ENCODE data around the gene ZNF280C.

The ZNF280C gene

GRCh38 chrX:130165703-130166502 is 102.8 kb downstream of the ZNF280C start, which contains the start of gene AIFM1:
Gene AIFM1, minus strand, starts transcription at chrX:130165841. Its CDS starts 185 bp downstream, at chrX:130165656.
- H3K9me3 ChIP-seq (ENCODE audit: control insufficient read depth, low read length): no peaks in the 10 kb centered on the region
- H3K4me1 ChIP-seq (ENCODE audit: control insufficient read depth, insufficient read depth, low read length): peaks cover 10% of the 10 kb centered on the region
- H3K27me3 ChIP-seq (replicated peaks; ENCODE audit: control insufficient read depth, insufficient read depth, low read length): no peaks in the 10 kb centered on the region
- peak within 1 kb of the TSS; percentile 89 for H3K4me3 ChIP-seq (ENCODE audit: low read length)
- peak within 1 kb of the TSS; percentile 93 for H3K9ac ChIP-seq (ENCODE audit: low read length)
- DNase-seq (ENCODE audit: low read depth): peak; percentile 92
- no peaks in the 10 kb centered on the region for H3K36me3 ChIP-seq (ENCODE audit: control insufficient read depth, insufficient read depth, low read length, severe bottlenecking)

GRCh38 chrX:130165181-130165702 is 103.5 kb downstream of the ZNF280C start:
- peak; percentile 59 for DNase-seq (ENCODE audit: low read depth)
- H3K9ac ChIP-seq (ENCODE audit: low read length): peak overlapping the region; percentile 93
- H3K27me3 ChIP-seq (replicated peaks; ENCODE audit: control insufficient read depth, insufficient read depth, low read length): peaks cover 1% of the 10 kb centered on the region
- peak overlapping the region; percentile 89 for H3K4me3 ChIP-seq (ENCODE audit: low read length)
- H3K4me1 ChIP-seq (ENCODE audit: control insufficient read depth, insufficient read depth, low read length): peaks cover 10% of the 10 kb centered on the region
- H3K9me3 ChIP-seq (ENCODE audit: control insufficient read depth, low read length): no peaks in the 10 kb centered on the region
- H3K36me3 ChIP-seq (ENCODE audit: control insufficient read depth, insufficient read depth, low read length, severe bottlenecking): no peaks in the 10 kb centered on the region

- peaks cover 10% of the 10 kb centered on the region for H3K4me1 ChIP-seq (ENCODE audit: control insufficient read depth, insufficient read depth, low read length)
- peaks cover 4% of the 10 kb centered on the region for H3K27me3 ChIP-seq (replicated peaks; ENCODE audit: control insufficient read depth, insufficient read depth, low read length)
- no peak overlapping the region for H3K4me3 ChIP-seq (ENCODE audit: low read length)
- H3K9me3 ChIP-seq (ENCODE audit: control insufficient read depth, low read length): no peaks in the 10 kb centered on the region
- H3K36me3 ChIP-seq (ENCODE audit: control insufficient read depth, insufficient read depth, low read length, severe bottlenecking): no peaks in the 10 kb centered on the region
- DNase-seq (ENCODE audit: low read depth): no peak
- H3K9ac ChIP-seq (ENCODE audit: low read length): no peak overlapping the region
Observed at GRCh38 chrX:130163398-130163797, 105.3 kb downstream of the ZNF280C start.

GRCh38 chrX:130162094-130162735 is 106.5 kb downstream of the ZNF280C start:
- H3K9ac ChIP-seq (ENCODE audit: low read length): no peak overlapping the region
- peaks cover 4% of the 10 kb centered on the region for H3K27me3 ChIP-seq (replicated peaks; ENCODE audit: control insufficient read depth, insufficient read depth, low read length)
- peaks cover 13% of the 10 kb centered on the region for H3K4me1 ChIP-seq (ENCODE audit: control insufficient read depth, insufficient read depth, low read length)
- no peaks in the 10 kb centered on the region for H3K9me3 ChIP-seq (ENCODE audit: control insufficient read depth, low read length)
- no peaks in the 10 kb centered on the region for H3K36me3 ChIP-seq (ENCODE audit: control insufficient read depth, insufficient read depth, low read length, severe bottlenecking)
- no peak for DNase-seq (ENCODE audit: low read depth)
- no peak overlapping the region for H3K4me3 ChIP-seq (ENCODE audit: low read length)

GRCh38 chrX:130159776-130160175 is 108.9 kb downstream of the ZNF280C start:
- Histone ChIP-seq H3K4me1 (ENCODE audit: control insufficient read depth, insufficient read depth, low read length) (peaks cover 19% of the 10 kb centered on the region), H3K36me3 (ENCODE audit: control insufficient read depth, insufficient read depth, low read length, severe bottlenecking) (no peaks in the 10 kb centered on the region), H3K4me3 (ENCODE audit: low read length) (no peak overlapping the region), H3K9me3 (ENCODE audit: control insufficient read depth, low read length) (no peaks in the 10 kb centered on the region), H3K9ac (ENCODE audit: low read length) (no peak overlapping the region), H3K27me3 (replicated peaks; ENCODE audit: control insufficient read depth, insufficient read depth, low read length) (peaks cover 12% of the 10 kb centered on the region)
- no peak for DNase-seq (ENCODE audit: low read depth)

GRCh38 chrX:130158311-130158710 is 110.4 kb downstream of the ZNF280C start:
- H3K4me1 ChIP-seq (ENCODE audit: control insufficient read depth, insufficient read depth, low read length): peaks cover 19% of the 10 kb centered on the region
- peaks cover 12% of the 10 kb centered on the region for H3K27me3 ChIP-seq (replicated peaks; ENCODE audit: control insufficient read depth, insufficient read depth, low read length)
- no peak overlapping the region for H3K9ac ChIP-seq (ENCODE audit: low read length)
- H3K9me3 ChIP-seq (ENCODE audit: control insufficient read depth, low read length): no peaks in the 10 kb centered on the region
- no peak overlapping the region for H3K4me3 ChIP-seq (ENCODE audit: low read length)
- DNase-seq (ENCODE audit: low read depth): no peak
- H3K36me3 ChIP-seq (ENCODE audit: control insufficient read depth, insufficient read depth, low read length, severe bottlenecking): peaks cover 5% of the 10 kb centered on the region

GRCh38 chrX:130155564-130155963 is 113.1 kb downstream of the ZNF280C start:
- H3K4me1 ChIP-seq (ENCODE audit: control insufficient read depth, insufficient read depth, low read length): peaks cover 13% of the 10 kb centered on the region
- DNase-seq (ENCODE audit: low read depth): no peak
- H3K36me3 ChIP-seq (ENCODE audit: control insufficient read depth, insufficient read depth, low read length, severe bottlenecking): peaks cover 10% of the 10 kb centered on the region
- H3K9ac ChIP-seq (ENCODE audit: low read length): no peak overlapping the region
- H3K4me3 ChIP-seq (ENCODE audit: low read length): no peak overlapping the region
- peaks cover 12% of the 10 kb centered on the region for H3K27me3 ChIP-seq (replicated peaks; ENCODE audit: control insufficient read depth, insufficient read depth, low read length)
- H3K9me3 ChIP-seq (ENCODE audit: control insufficient read depth, low read length): no peaks in the 10 kb centered on the region

Measured in adipocyte (in vitro differentiated cells).